Choroid plexus epithelial cell (primary cell): ENCODE data around the gene CCDC71.

ENCODE experiments used
- DNase-seq: peaks from one replicate; pipeline ENCODE4 v3.0.0-alpha.2; 2010; ENCODE audit warnings: low read depth
- H3K4me3 ChIP-seq: 2 replicates; pipeline ENCODE4 v1.5.1; 2011; ENCODE audit warnings: low read depth, mild to moderate bottlenecking, control low read depth, low read length, moderate library complexity
- CTCF ChIP-seq: conservative IDR thresholded peaks from 2 replicates; pipeline ENCODE4 v1.5.1; 2011; ENCODE audit warnings: low read depth, mild to moderate bottlenecking, control low read depth, inconsistent platforms, low read length, moderate library complexity

The CCDC71 gene

GRCh38 chr3:49171119-49171774 lies 5.1 kb upstream of the CCDC71 start, which contains the start of gene KLHDC8B:
KLHDC8B (plus strand) TSS chr3:49171598; CDS start chr3:49172770, 1,172 bp downstream.
- H3K4me3 ChIP-seq = peak within 1 kb of the TSS; percentile 79
- DNase-seq = peak; percentile 91
- peak; percentile 90 for TF ChIP-seq CTCF

GRCh38 chr3:49170744-49171118 lies 4.6 kb upstream of the CCDC71 start:
- no peak for TF ChIP-seq CTCF
- peak overlapping the region; percentile 79 for H3K4me3 ChIP-seq
- DNase-seq = no peak

- peak overlapping the region; percentile 89 for H3K4me3 ChIP-seq
- no peak for TF ChIP-seq CTCF
Observed at GRCh38 chr3:49166752-49167556, 823 bp upstream of the CCDC71 start.

GRCh38 chr3:49164983-49165720 lies 979 bp downstream of the CCDC71 start:
- DNase-seq = no peak
- H3K4me3 ChIP-seq = peak overlapping the region; percentile 89
- TF ChIP-seq CTCF = no peak

More at GRCh38 chr3:49166752-49167556, 823 bp upstream of the CCDC71 start:
- DNase-seq = no peak

GRCh38 chr3:49163609-49164008 lies 2.5 kb downstream of the CCDC71 start:
- no peak for TF ChIP-seq CTCF
- no peak overlapping the region for H3K4me3 ChIP-seq
- DNase-seq = no peak

GRCh38 chr3:49162751-49163419 lies 3.2 kb downstream of the CCDC71 start:
- no peak overlapping the region for H3K4me3 ChIP-seq
- TF ChIP-seq CTCF = no peak
- no peak for DNase-seq
